ENCODE data around the gene TMEM26. TPM values are rescaled to one million over a fixed set of nuclear protein-coding genes. Genes with fewer than 3 reads are reported as not detected.
A peak's percentile ranks its signal among the peaks of the same experiment; 100 is the strongest.

Gene TMEM26
- total RNA-seq, 3 donors from 2014 or later (not counting 1 experiment from before 2014, with no cell fraction given) = not detected

GRCh38 chr10:61398366-61399129 lies 54.6 kb downstream of the TMEM26 start:
- intact Hi-C loops (cut with micrococcal nuclease) = no loop called here
- H3K27ac ChIP-seq (ENCODE audit: low read length) = no peak overlapping the region
- no peak overlapping the region for H3K4me3 ChIP-seq (ENCODE audit: low read length)

GRCh38 chr10:61397175-61397986 lies 55.8 kb downstream of the TMEM26 start:
- H3K27ac Mint-ChIP-seq = peak overlapping the region; percentile 47 to 70
- no peaks in the 10 kb centered on the region for H3K36me3 Mint-ChIP-seq
- peaks cover 0 to 3% of the 10 kb centered on the region in 2 donors for H3K9me3 Mint-ChIP-seq
- Histone ChIP-seq H3K4me1 (ENCODE audit: control insufficient read depth, insufficient read depth, low read length) (no peaks in the 10 kb centered on the region), H3K27ac (ENCODE audit: low read length) (no peak overlapping the region), H3K9me3 (ENCODE audit: control insufficient read depth, insufficient read depth, low read length) (no peaks in the 10 kb centered on the region), H3K36me3 (ENCODE audit: control insufficient read depth, insufficient read depth, low read length) (no peaks in the 10 kb centered on the region), H3K27me3 (ENCODE audit: control insufficient read depth, insufficient read depth, low read length) (no peaks in the 10 kb centered on the region), H3K4me3 (ENCODE audit: low read length) (peak overlapping the region; percentile 25)
- peak in 1 of 3 donors; percentile 57 for ATAC-seq
- H3K27me3 Mint-ChIP-seq (ENCODE audit: low read depth in 2 of 2) = no peaks in the 10 kb centered on the region
- peak in 1 of 2 donors; percentile 20 for DNase-seq
- no peak for TF ChIP-seq CTCF (IDR thresholded peaks at IDR 0.05)
- intact Hi-C loops (cut with micrococcal nuclease) = no loop called here
- peak overlapping the region; percentile 84 for H3K4me3 Mint-ChIP-seq
- WGBS (ENCODE audit: insufficient coverage) = 75% methylated on average over 4 of the region's 7 CpGs
- peaks cover 8 to 9% of the 10 kb centered on the region in 2 donors for H3K4me1 Mint-ChIP-seq

More at GRCh38 chr10:61398366-61399129, 54.6 kb downstream of the TMEM26 start:
- Mint-ChIP-seq H3K27me3 (ENCODE audit: low read depth in 2 of 2) (no peaks in the 10 kb centered on the region), H3K4me1 (peaks cover 8 to 9% of the 10 kb centered on the region in 2 donors), H3K27ac (no peak overlapping the region), H3K36me3 (no peaks in the 10 kb centered on the region), H3K4me3 (peak overlapping the region; percentile 84), H3K9me3 (peaks cover 0 to 1% of the 10 kb centered on the region in 2 donors)
- 100% methylated on average over 2 of the region's 2 CpGs for WGBS (ENCODE audit: insufficient coverage)
- no peaks in the 10 kb centered on the region for H3K9me3 ChIP-seq (ENCODE audit: control insufficient read depth, insufficient read depth, low read length)
- no peak for DNase-seq
- no peak for TF ChIP-seq CTCF (IDR thresholded peaks at IDR 0.05)
- peaks cover under 1% of the 10 kb centered on the region for H3K27me3 ChIP-seq (ENCODE audit: control insufficient read depth, insufficient read depth, low read length)
- no peaks in the 10 kb centered on the region for H3K4me1 ChIP-seq (ENCODE audit: control insufficient read depth, insufficient read depth, low read length)
- no peaks in the 10 kb centered on the region for H3K36me3 ChIP-seq (ENCODE audit: control insufficient read depth, insufficient read depth, low read length)
- ATAC-seq = no peak

GRCh38 chr10:61391281-61391680 lies 61.9 kb downstream of the TMEM26 start:
- ATAC-seq (no peak), DNase-seq (no peak)
- H3K4me1 ChIP-seq (ENCODE audit: control insufficient read depth, insufficient read depth, low read length) = no peaks in the 10 kb centered on the region
- no peaks in the 10 kb centered on the region for H3K9me3 ChIP-seq (ENCODE audit: control insufficient read depth, insufficient read depth, low read length)
- no peaks in the 10 kb centered on the region for H3K36me3 ChIP-seq (ENCODE audit: control insufficient read depth, insufficient read depth, low read length)
- intact Hi-C loops (cut with micrococcal nuclease) = no loop called here
- TF ChIP-seq CTCF (IDR thresholded peaks at IDR 0.05) = no peak
- H3K4me3 Mint-ChIP-seq = no peak overlapping the region
- H3K36me3 Mint-ChIP-seq = no peaks in the 10 kb centered on the region
- no peak overlapping the region for H3K27ac ChIP-seq (ENCODE audit: low read length)
- no CpG with 5 or more reads among the region's 3 CpGs for WGBS (ENCODE audit: insufficient coverage)
- H3K9me3 Mint-ChIP-seq = peaks cover 0 to 3% of the 10 kb centered on the region in 2 donors
- H3K27me3 ChIP-seq (ENCODE audit: control insufficient read depth, insufficient read depth, low read length) = no peaks in the 10 kb centered on the region
- H3K4me3 ChIP-seq (ENCODE audit: low read length) = no peak overlapping the region
- no peak overlapping the region for H3K27ac Mint-ChIP-seq
- peaks cover 0 to 3% of the 10 kb centered on the region in 2 donors for H3K27me3 Mint-ChIP-seq (ENCODE audit: low read depth in 2 of 2)
- H3K4me1 Mint-ChIP-seq = peaks cover 4 to 5% of the 10 kb centered on the region in 2 donors

Data from natural killer cell (primary cell).